PFSK-1 (cell line): Measurements from ENCODE around the gene PLXDC2.

ENCODE experiments used
- FOXP2 ChIP-seq: optimal IDR thresholded peaks from 2 replicates; pipeline ENCODE3; 2011; ENCODE audit warnings: borderline replicate concordance, control low read depth, inconsistent platforms; ENCODE audit not compliant: insufficient read depth; ENCODE audit errors: extremely low read length, extremely low read depth
- POLR2AphosphoS5 ChIP-seq: IDR thresholded peaks from 2 replicates; pipeline ENCODE4 v1.6.1; 2012; ENCODE audit warnings: low read depth, mild to moderate bottlenecking, control low read depth, low read length, moderate library complexity
- REST ChIP-seq, 2 experiments: IDR thresholded peaks; 2 replicates each; pipeline versions ENCODE4 v1.6.1 to v1.8.0; 2011 to 2012; ENCODE audit warnings: low read depth in 2 of 2, low read length in 2 of 2, control low read depth in 1 of 2, inconsistent platforms in 1 of 2, mild to moderate bottlenecking in 1 of 2, moderate library complexity in 1 of 2; ENCODE audit not compliant: insufficient read depth in 1 of 2
- SIN3A ChIP-seq: IDR thresholded peaks from 2 replicates; pipeline ENCODE4 v1.6.1; 2012; ENCODE audit warnings: mild to moderate bottlenecking, low read length, moderate library complexity, borderline replicate concordance; ENCODE audit not compliant: insufficient read depth
- TAF1 ChIP-seq: IDR thresholded peaks from 2 replicates; pipeline ENCODE4 v1.6.1; 2012; ENCODE audit warnings: low read length, control low read depth, borderline replicate concordance; ENCODE audit not compliant: insufficient read depth

The PLXDC2 gene

GRCh38 chr10:19843487-19843886, 27.3 kb downstream of the PLXDC2 start:
- TF ChIP-seq SIN3A: no peak
- TF ChIP-seq POLR2AphosphoS5: no peak
- no peak for TF ChIP-seq REST (IDR thresholded peaks at IDR 0.05; ENCODE audit: insufficient read depth in 1 of 2, low read depth in 2 of 2, low read length in 2 of 2)
- no peak for TF ChIP-seq TAF1

GRCh38 chr10:19845503-19846368, 29.5 kb downstream of the PLXDC2 start:
- TF ChIP-seq TAF1: no peak
- TF ChIP-seq REST (IDR thresholded peaks at IDR 0.05; ENCODE audit: insufficient read depth in 1 of 2, low read depth in 2 of 2, low read length in 2 of 2): no peak
- TF ChIP-seq SIN3A: no peak
- no peak for TF ChIP-seq FOXP2
- TF ChIP-seq POLR2AphosphoS5: no peak

GRCh38 chr10:19847321-19847720, 31.1 kb downstream of the PLXDC2 start:
- no peak for TF ChIP-seq POLR2AphosphoS5
- TF ChIP-seq FOXP2: no peak
- TF ChIP-seq SIN3A: no peak
- TF ChIP-seq REST (IDR thresholded peaks at IDR 0.05; ENCODE audit: insufficient read depth in 1 of 2, low read depth in 2 of 2, low read length in 2 of 2): no peak
- TF ChIP-seq TAF1: no peak

GRCh38 chr10:19848226-19848985, 32.2 kb downstream of the PLXDC2 start:
- TF ChIP-seq POLR2AphosphoS5: no peak
- no peak for TF ChIP-seq REST (IDR thresholded peaks at IDR 0.05; ENCODE audit: insufficient read depth in 1 of 2, low read depth in 2 of 2, low read length in 2 of 2)
- no peak for TF ChIP-seq SIN3A
- TF ChIP-seq TAF1: no peak
